Hypothalamus (tissue), 51 donors: ENCODE measurements around the gene TRIM64.
"Not testable (repeated sequence)": the region's sequence is repeated elsewhere in the genome, so short reads cannot be mapped to it uniquely, and the experiment has no call there.

ENCODE experiments used
- DNase-seq, 51 donors: peaks; one replicate each; lab custom pipeline; 2025; lab: John Stamatoyannopoulos, UW

TRIM64 gene, protein sequence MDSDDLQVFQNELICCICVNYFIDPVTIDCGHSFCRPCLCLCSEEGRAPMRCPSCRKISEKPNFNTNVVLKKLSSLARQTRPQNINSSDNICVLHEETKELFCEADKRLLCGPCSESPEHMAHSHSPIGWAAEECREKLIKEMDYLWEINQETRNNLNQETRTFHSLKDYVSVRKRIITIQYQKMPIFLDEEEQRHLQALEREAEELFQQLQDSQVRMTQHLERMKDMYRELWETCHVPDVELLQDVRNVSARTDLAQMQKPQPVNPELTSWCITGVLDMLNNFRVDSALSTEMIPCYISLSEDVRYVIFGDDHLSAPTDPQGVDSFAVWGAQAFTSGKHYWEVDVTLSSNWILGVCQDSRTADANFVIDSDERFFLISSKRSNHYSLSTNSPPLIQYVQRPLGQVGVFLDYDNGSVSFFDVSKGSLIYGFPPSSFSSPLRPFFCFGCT

DNA sequence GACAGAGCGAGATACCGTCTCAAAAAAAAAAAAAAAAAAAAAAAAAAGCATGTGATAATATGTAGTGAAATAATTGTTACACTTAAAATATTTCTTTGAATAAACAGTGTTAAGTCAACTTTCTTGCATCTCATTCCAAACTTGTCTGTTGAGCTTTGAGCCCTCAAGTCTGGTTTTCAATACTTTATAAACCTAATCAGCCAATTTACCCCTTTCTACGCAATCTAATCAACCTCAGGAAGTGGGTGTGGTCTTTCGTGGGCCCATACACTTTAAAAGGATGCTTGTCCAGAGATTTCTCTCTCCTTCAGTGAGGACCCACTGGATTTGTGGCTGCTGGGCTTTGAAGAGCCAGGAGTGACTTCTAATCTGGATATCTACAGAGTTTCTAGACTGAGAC lies at the start of gene TRIM64:
Gene TRIM64 (plus strand): TSS at position 301 of the 400 bp plus-strand sequence. CDS start 2,467 bp downstream, outside the sequence.
- DNase-seq: not testable (repeated sequence)

DNA sequence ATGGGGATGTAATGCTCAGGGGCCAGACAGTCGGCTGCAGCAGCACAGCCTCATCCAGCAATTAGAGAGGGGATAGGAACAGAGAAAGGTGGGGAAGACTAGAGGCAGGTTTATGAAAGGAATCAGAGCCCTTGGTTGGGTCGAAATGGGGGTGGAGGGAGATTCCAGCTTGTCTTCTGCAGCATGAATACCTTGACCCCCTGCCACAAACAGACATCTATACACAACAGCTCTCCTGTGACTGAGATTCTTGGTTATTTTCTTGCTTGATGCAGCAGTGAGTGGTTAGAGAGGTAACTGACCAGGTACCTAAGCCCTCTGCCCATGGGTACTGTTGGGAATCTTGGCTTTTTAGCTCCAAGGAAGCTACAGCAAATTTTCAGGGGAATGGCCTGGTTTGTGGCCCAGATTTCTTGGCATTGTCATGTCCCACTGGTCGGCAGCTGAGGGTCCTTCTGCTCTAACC lies 43.6 kb upstream of the TRIM64 start, which contains the start of gene TRIM49D1:
Gene TRIM49D1 (minus strand): TSS at position 51 of the 466 bp plus-strand sequence. CDS start 4,535 bp downstream, outside the sequence.
- DNase-seq: no peak

DNA sequence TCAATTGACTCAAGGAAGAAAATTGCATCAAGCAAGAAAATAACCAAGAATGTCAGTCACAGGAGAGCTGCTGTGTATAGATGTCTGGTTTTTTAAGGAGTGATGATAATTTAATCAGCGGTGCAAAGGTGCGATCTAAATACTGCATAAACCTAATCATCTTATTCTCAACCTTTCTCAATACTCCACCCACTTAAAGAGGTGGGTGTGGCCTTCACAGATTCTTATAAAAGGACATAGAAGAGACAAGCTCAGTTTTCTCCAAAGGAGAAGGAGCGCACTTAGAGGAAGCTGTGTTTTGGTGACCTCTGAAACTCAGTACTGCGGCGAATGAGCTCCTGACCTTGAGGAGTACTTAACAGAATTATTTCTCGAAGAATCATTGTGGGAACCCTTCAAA lies 42.1 kb upstream of the TRIM64 start, which contains the start of gene TRIM49D2:
Gene TRIM49D2 (plus strand): TSS at position 301 of the 400 bp plus-strand sequence. CDS start 2,698 bp downstream, outside the sequence.
- not testable (repeated sequence) for DNase-seq

DNA sequence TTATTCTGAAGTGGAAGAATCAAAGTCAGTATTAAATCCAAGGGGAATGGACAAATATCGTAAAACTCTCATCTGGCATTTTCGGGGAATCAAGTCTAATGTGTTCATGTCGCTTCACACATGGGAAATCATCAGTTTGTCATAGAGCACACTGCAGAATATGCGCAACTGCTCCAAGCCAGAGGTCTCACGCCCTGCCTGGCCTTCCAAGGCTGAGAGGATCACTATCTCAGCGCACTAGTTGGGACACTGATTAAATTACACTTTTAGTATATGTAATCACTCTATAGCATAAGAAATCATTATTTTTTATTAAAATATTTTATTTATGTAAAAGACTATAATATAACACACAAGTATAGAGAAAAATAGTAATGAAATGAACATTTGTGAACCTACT lies 5.0 kb upstream of the TRIM64 start:
- not testable (repeated sequence) for DNase-seq
